ENCODE measurements around the gene CHST13.

GRCh38 chr3:126496894-126497850 lies 26.8 kb upstream of the CHST13 start:
- TF ChIP-seq CTCF (conservative IDR thresholded peaks at IDR 0.05) (no peak), EZH2 (IDR thresholded peaks at IDR 0.05; ENCODE audit: low read depth) (no peak)

Measured in PC-9 (cell line).